ENCODE data around the gene BICD1. TPM values are rescaled to one million over a fixed set of nuclear protein-coding genes. Genes with fewer than 3 reads are reported as not detected.

Gene BICD1
- total and polyA plus RNA-seq, 2 of the 13 experiments (the other 11 are each of a cell fraction or from before 2014, with no cell fraction given) = 4.5 to 5.2 TPM

GRCh38 chr12:32106517-32107358 is at the start of gene BICD1 (continued):
- TF ChIP-seq ZNF660 (CRISPR knock-in tag; IDR thresholded peaks at IDR 0.05; ENCODE audit: borderline replicate concordance, low read depth) (no peak), ZKSCAN1 (IDR thresholded peaks at IDR 0.05; ENCODE audit: low read length) (no peak), ZNF549 (CRISPR knock-in tag; IDR thresholded peaks at IDR 0.05) (no peak), ZNF629 (CRISPR knock-in tag; conservative IDR thresholded peaks at IDR 0.05) (no peak), ZNF782 (CRISPR knock-in tag; IDR thresholded peaks at IDR 0.05; ENCODE audit: borderline replicate concordance) (no peak; the same call in 1 of the 2 replicates), ZNF75D (CRISPR knock-in tag; IDR thresholded peaks at IDR 0.05; ENCODE audit: borderline replicate concordance) (no peak), ATF7 (IDR thresholded peaks at IDR 0.05) (no peak), ATF7 (CRISPR knock-in tag; IDR thresholded peaks at IDR 0.05) (0 out of 2 replicates have a peak, but pooled peaks have one; percentile 35), ATAD3A (CRISPR knock-in tag; IDR thresholded peaks at IDR 0.05) (no peak), MTERF4 (CRISPR knock-in tag; IDR thresholded peaks at IDR 0.05) (no peak), SIX4 (CRISPR knock-in tag; IDR thresholded peaks at IDR 0.05) (no peak), MXD3 (CRISPR knock-in tag; IDR thresholded peaks at IDR 0.05) (peak; percentile 79; the same call in 1 of the 2 replicates), BRF2 (CRISPR knock-in tag; IDR thresholded peaks at IDR 0.05) (peak; percentile 51; the same call in 1 of the 2 replicates), ISX (CRISPR knock-in tag; conservative IDR thresholded peaks at IDR 0.05) (peak; percentile 85; the same call in 1 of the 2 replicates), XBP1 (CRISPR knock-in tag; IDR thresholded peaks at IDR 0.05) (no peak), SNAPC2 (CRISPR knock-in tag; IDR thresholded peaks at IDR 0.05) (0 out of 2 replicates have a peak, but pooled peaks have one; percentile 70), FUBP1 (CRISPR knock-in tag; IDR thresholded peaks at IDR 0.05; ENCODE audit: borderline replicate concordance) (no peak), KMT2B (CRISPR knock-in tag; IDR thresholded peaks at IDR 0.05) (peak; percentile 89; the same call in 1 of the 2 replicates), TRIM22 (IDR thresholded peaks at IDR 0.05) (no peak)

Data from HepG2 (cell line).